ENCODE measurements around the gene HERPUD1. TPM values are rescaled to one million over a fixed set of nuclear protein-coding genes. Genes with fewer than 3 reads are reported as not detected.
"Not testable (repeated sequence)": the region's sequence is repeated elsewhere in the genome, so short reads cannot be mapped to it uniquely, and the experiment has no call there.

The HERPUD1 gene
- 108 TPM for total RNA-seq

- no peaks in the 10 kb centered on the region for H3K27me3 ChIP-seq
- H3K27ac ChIP-seq, result peak within 1 kb of the TSS; percentile 99 to 100
- H3K4me1 ChIP-seq, result peaks cover 12 to 17% of the 10 kb centered on the region in 2 donors
- H3K4me3 ChIP-seq, result peak within 1 kb of the TSS; percentile 99 to 100
- DNase-seq (ENCODE audit: low spot score in 2 of 2), result peak; percentile 92 to 99
- peaks cover 12 to 25% of the 10 kb centered on the region in 2 donors for H3K36me3 ChIP-seq
- intact Hi-C loops (cut with DNase I), result loop anchor here (2.0 to 10.0 kb wide), 8 partner anchors 57 to 1693 kb away; partner anchors contain the start of genes AMFR, CCDC102A, CNOT1 and KATNB1
- peak in 2 of 3 experiments; percentile 5 to 14 for TF ChIP-seq CTCF (IDR thresholded peaks at IDR 0.05)
- no peaks in the 10 kb centered on the region for H3K9me3 ChIP-seq
Measured at GRCh38 chr16:56931892-56932720, at the start of gene HERPUD1. Gene HERPUD1, plus strand, starts transcription at chr16:56932142. Its CDS starts 103 bp downstream, at chr16:56932245.

GRCh38 chr16:56883586-56883985 lies 48.4 kb upstream of the HERPUD1 start:
- no peaks in the 10 kb centered on the region for H3K27me3 ChIP-seq
- intact Hi-C loops (cut with DNase I), result no loop called here
- H3K36me3 ChIP-seq, result no peaks in the 10 kb centered on the region
- no peak overlapping the region for H3K4me3 ChIP-seq
- H3K27ac ChIP-seq, result no peak overlapping the region
- no peaks in the 10 kb centered on the region for H3K9me3 ChIP-seq
- TF ChIP-seq CTCF (IDR thresholded peaks at IDR 0.05), result no peak
- DNase-seq (ENCODE audit: low spot score in 2 of 2), result no peak
- no peaks in the 10 kb centered on the region for H3K4me1 ChIP-seq

- no peaks in the 10 kb centered on the region for H3K4me1 ChIP-seq
- H3K27me3 ChIP-seq, result no peaks in the 10 kb centered on the region
- no peak for TF ChIP-seq CTCF (IDR thresholded peaks at IDR 0.05)
- H3K9me3 ChIP-seq, result no peaks in the 10 kb centered on the region
- H3K27ac ChIP-seq, result no peak overlapping the region
- H3K36me3 ChIP-seq, result no peaks in the 10 kb centered on the region
- no peak for DNase-seq (ENCODE audit: low spot score in 2 of 2)
- H3K4me3 ChIP-seq, result no peak overlapping the region
- intact Hi-C loops (cut with DNase I), result no loop called here
Measured at GRCh38 chr16:56884026-56884582, 47.8 kb upstream of the HERPUD1 start.

GRCh38 chr16:56884929-56885328 lies 47.0 kb upstream of the HERPUD1 start:
- H3K27me3 ChIP-seq; H3K36me3 ChIP-seq; H3K4me3 ChIP-seq; intact Hi-C loops (cut with DNase I); H3K9me3 ChIP-seq; H3K27ac ChIP-seq; DNase-seq (ENCODE audit: low spot score in 2 of 2); H3K4me1 ChIP-seq: not testable (repeated sequence)

- intact Hi-C loops (cut with DNase I), result no loop called here
- no peaks in the 10 kb centered on the region for H3K27me3 ChIP-seq
- no peak overlapping the region for H3K27ac ChIP-seq
- H3K4me3 ChIP-seq, result no peak overlapping the region
- H3K36me3 ChIP-seq, result no peaks in the 10 kb centered on the region
- no peak for DNase-seq (ENCODE audit: low spot score in 2 of 2)
- TF ChIP-seq CTCF (IDR thresholded peaks at IDR 0.05), result no peak
- no peaks in the 10 kb centered on the region for H3K9me3 ChIP-seq
- H3K4me1 ChIP-seq, result no peaks in the 10 kb centered on the region
Measured at GRCh38 chr16:56885446-56886162, 46.3 kb upstream of the HERPUD1 start.

- intact Hi-C loops (cut with DNase I), result no loop called here
- H3K4me3 ChIP-seq, result no peak overlapping the region
- no peaks in the 10 kb centered on the region for H3K27me3 ChIP-seq
- H3K4me1 ChIP-seq, result no peaks in the 10 kb centered on the region
- no peak overlapping the region for H3K27ac ChIP-seq
- no peak for TF ChIP-seq CTCF (IDR thresholded peaks at IDR 0.05)
- no peaks in the 10 kb centered on the region for H3K9me3 ChIP-seq
- DNase-seq (ENCODE audit: low spot score in 2 of 2), result no peak
- H3K36me3 ChIP-seq, result no peaks in the 10 kb centered on the region
Measured at GRCh38 chr16:56886296-56886695, 45.6 kb upstream of the HERPUD1 start.

Measured in ascending aorta (tissue), 2 donors.